ENCODE results near the gene UBASH3B. TPM values are rescaled to one million over a fixed set of nuclear protein-coding genes. Genes with fewer than 3 reads are reported as not detected.
"Not testable (repeated sequence)": the region's sequence is repeated elsewhere in the genome, so short reads cannot be mapped to it uniquely, and the experiment has no call there.

Gene UBASH3B
- total RNA-seq, 1 donor from 2014 or later, result 51.3 TPM

DNA sequence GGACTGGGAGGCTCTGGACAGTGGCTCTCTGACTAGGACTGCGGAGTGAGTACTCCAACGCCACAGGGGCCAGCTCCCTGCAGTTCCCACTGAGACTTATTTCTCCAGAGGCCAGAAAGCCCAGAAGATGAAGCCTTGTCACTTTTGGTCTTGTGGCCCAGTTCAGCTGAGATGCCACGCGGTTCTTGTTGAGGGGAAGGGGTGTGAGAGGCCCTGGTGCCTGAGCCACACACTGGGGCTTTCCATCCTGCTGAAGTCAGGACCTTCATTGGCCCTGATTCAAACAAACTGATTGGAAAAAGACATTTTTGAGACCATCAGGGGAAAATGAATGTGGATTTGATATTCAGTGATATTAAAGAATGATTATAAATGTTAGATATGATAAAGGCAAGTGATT, 73.6 kb downstream of the UBASH3B start:
- DNase-seq (ENCODE audit: low spot score), result no peak

DNA sequence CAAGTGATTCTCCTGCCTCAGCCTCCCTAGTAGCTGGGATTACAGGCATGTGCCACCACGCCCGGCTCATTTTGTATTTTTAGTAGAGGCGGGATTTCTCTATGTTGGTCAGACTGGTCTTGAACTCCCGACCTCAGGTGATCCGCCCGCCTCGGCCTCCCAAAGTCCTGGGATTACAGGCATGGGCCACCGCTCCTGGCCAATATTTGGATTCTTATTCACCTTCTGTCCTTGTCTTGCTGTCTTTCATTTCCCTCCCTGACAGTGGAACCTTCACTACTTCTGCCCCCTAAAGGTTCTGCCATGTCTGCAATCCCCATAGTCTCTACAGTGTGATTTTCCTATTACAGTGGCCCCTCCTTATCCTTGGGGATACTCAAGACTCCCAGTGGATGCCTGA, 75.2 kb downstream of the UBASH3B start:
- DNase-seq (ENCODE audit: low spot score), result not testable (repeated sequence)

GRCh38 chr11:122731500-122731913, 76.0 kb downstream of the UBASH3B start:
- DNase-seq (ENCODE audit: low spot score), result no peak

DNA sequence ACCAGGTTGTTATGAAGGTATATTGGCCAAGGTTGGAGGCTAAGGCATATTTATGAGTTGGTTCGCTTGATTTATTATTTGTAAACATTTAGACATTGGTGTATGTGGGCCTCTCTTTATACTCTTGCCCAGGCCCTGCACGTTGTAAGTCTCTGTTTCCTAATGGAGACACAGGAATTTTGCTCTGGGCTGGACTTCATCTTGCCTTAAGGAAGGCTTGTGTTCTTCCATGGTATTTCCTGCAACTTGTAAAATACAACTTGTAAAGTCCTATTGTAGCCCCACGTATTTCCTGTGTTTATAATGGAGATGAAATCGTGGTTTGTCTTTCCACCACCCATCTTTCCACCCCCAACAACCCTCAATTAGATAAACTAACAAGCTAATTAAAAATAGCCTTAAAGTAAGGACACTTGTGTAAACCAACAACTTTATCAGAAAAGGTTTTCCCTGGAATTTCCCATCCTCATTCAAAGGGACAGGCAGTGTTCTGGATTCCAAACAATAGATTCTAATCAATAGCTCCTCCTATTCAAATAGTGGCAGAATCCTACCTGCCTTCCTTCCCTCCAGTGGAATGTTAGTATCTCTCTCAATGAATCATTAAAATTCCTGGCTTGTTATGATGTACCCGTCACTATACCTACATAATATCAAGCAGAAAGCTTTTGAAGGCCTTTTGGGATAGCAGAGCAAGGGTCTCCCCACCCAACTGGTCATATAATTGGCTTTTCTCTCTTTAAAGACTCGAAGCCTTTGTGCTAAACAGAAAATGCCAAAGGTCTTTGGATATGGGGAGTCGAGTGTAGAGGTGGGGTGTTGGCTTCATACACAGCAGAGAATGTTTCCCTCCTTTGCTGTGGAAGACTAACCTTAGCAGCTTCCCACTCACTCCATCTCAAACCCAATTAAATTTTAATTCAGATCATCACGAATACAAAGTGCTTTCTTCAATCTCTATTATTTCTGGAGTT, 77.1 kb downstream of the UBASH3B start:
- no peak for DNase-seq (ENCODE audit: low spot score)

DNA sequence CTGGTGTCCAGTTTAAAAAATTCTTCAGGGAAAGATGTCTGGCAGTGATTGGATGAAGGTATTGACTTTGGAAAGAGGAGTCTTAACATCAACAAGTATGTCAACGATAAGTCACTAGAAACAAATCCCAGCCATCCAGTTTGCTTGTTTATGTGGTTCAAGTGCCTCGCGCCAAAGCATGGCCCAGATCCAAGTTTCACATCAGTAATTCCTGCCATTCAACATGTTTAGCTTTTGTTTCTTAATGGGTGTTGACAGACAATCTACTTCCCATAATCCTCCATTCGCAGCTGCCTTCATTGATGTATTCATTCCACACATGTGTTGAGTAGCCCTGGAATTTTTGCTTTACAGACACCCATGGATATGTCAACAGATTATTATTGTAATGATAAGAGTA, 77.8 kb downstream of the UBASH3B start:
- no peak for DNase-seq (ENCODE audit: low spot score)

DNA sequence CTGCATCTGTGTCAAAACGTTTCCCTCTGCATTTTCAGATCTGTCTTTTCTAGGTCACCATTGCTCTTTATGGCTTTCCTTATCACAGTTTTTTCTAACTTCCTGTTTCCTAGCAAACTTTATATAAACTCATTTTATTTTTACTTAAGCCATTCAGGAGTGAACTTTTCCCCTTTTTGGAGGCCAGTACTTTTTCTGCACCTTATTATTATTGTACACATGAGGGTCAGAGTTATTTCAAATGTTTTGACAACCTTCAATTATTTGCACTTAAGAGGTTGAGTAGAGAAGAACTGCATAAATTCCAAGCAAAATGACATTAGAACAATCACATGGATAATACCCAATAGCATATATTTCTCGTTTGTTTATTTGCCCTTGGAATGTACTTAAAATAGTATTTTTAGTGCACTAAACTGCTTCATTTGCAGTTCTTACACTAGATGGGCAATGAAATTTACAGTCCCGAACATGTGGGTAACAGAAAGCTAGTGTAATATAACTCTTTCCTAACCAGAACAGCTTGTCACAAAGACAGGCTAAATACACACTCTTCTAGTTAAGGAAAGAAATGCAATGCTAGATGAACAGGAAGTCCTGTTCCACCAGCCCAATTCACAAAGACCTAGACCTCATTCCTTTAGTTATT, 79.5 kb downstream of the UBASH3B start:
- no peak for DNase-seq (ENCODE audit: low spot score)

- DNase-seq (ENCODE audit: low spot score), result no peak
These were observed 82.6 kb downstream of the UBASH3B start for GRCh38 chr11:122737951-122738693.

DNA sequence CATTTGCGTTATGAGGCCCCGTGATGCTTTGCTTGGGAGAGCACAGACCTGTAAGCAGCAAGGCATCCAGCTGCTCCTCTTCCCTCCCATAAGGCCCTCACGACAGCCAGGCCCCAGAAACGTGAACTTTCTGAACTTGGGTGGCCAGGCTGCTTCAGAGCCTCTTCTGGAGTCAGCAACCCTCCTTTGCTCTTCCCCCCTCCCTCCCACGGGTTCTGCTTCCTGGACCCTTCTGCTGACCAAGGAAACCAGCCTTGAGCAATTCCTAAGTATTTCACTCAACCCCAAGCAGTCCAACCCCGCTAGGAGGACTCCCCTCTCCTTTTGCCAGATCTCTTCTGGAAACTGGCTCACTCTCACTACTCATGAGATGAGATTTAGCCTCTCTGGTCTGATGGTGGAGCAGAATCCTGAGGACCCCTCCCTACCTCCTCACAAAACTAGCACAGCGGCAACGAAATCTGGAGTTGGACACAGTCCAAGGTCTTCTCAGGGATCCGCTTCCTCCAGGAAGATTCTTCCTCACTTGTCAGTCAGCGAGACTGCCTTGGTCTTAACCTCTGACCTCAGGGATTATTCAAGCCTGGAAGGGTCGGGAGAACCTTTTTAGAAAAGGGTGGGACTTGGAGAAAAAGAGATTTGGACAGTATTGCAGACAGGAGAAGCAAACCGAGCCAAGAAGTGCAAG, 86.2 kb downstream of the UBASH3B start:
- DNase-seq (ENCODE audit: low spot score), result no peak

GRCh38 chr11:122742301-122743018, 86.9 kb downstream of the UBASH3B start:
- DNase-seq (ENCODE audit: low spot score), result no peak

DNA sequence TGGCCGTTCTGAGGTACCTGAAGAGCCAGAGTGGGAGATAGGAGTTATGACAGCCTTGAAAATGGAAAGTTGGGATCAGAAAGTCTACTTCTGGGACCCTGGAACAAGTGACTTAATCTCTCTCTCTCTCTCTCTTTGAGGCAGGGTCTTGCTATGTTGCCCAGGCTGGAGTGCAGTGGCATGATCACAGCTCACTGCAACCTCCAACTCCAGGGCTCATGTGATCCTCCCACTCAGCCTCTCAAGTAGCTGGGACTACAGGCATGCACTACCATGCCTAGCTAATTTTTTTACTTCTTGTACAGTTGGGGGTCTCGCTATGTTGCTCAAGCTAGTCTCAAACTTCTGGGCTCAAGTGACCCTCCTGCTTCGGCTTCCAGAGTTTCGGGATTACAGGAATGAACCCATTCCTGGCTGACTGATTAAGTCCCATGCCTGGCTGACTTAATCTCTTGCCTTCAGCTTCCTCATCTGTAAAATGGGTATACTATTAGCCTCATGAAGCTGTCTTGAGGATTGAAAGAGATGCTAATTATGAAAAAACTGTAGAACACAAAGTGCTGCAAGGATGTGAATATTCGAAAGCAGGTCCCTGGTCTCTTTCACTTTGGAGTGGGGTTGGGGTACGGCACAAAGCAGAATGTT, 87.7 kb downstream of the UBASH3B start:
- no peak for DNase-seq (ENCODE audit: low spot score)

DNA sequence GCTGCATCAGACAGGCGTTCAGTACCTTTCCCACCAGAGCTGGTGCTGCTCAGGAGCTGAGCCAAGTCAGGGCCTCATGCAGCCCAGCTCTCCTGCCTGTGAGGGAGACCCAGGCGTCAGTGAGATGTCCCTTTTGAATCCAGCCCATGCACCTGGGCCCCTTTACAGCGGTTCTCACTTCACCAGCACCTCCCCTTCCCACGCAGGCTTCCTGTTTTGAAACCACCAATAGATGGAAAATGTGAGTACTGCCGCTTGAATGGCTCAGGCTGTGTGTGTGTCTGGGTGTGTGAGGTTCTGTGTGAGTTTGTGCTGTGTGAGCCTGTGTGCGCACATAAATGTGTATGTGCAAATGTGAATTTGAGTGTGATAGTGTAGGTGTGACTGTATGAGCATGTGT, 88.4 kb downstream of the UBASH3B start:
- DNase-seq (ENCODE audit: low spot score), result no peak

GRCh38 chr11:122744357-122744756, 88.8 kb downstream of the UBASH3B start:
- DNase-seq (ENCODE audit: low spot score), result no peak

DNA sequence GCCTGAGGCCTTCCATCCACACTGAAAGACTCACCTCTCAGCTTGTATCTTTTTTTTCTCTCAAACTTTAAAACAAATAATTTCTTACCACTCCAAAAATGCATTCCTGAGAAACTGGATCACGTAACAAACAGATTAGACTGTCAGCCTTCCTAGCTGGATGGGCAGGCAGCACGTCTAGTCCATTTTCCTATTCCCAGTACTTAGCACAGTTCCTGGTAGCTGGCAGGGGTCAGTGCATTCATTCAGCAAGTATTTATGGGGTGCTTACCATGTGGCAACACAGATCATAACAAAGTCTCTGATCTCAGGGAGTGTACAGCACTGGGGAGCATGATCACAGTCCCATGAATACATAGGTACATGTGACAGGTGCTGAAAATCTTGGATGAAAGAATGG, 89.6 kb downstream of the UBASH3B start:
- DNase-seq (ENCODE audit: low spot score), result no peak

DNA sequence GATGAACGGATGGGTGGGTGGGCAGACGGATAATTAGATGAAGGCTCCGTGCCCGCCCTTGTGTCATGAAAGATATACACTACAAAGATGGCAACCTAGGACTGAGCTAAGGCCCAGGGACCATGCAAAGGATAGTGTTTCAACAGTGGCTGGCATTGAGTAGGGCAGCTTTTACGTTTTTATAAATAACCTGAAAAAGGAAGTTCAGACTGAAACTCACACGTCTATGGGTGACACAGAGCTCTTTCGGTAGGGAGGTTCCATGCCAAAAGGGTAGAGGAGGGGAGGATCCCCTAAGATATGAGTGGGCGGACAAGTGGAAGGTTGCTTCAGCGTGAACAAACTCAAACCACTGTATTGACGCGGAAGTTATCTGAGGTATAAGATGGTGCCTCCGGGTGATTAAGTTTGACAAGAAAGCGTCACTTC, 90.5 kb downstream of the UBASH3B start:
- no peak for DNase-seq (ENCODE audit: low spot score)

DNA sequence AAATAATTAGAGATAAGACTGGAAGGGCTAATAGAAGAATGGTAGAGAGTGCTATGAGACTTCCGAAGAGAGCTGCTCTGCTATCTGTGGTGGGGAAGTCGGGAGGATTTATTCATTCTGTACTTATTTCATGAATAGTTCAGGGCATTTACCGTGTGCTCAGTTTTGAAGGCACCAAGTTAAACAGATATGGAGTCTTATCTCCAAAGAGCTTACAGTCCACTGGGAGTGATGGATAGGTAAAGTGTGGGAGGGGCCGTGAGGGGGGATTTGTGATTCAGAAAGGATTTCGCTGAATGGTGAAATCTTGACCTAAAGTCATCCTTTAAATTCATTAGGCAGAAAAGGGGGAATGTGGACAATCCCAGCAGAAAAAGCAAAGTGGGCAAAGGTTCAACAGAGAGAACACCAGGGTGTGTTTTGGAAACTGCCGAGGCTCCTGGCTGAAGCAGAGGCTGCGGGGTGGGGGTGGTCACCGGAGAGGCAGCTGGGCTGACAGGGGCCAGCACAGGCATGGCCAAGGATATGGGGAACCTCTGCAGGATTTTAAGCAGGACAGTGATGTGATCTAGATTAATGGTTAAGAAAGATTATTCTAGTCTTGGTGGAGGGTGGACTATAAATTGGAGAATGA, 91.2 kb downstream of the UBASH3B start:
- no peak for DNase-seq (ENCODE audit: low spot score)

- DNase-seq (ENCODE audit: low spot score), result no peak
These were observed 91.8 kb downstream of the UBASH3B start for GRCh38 chr11:122747351-122747781.

DNA sequence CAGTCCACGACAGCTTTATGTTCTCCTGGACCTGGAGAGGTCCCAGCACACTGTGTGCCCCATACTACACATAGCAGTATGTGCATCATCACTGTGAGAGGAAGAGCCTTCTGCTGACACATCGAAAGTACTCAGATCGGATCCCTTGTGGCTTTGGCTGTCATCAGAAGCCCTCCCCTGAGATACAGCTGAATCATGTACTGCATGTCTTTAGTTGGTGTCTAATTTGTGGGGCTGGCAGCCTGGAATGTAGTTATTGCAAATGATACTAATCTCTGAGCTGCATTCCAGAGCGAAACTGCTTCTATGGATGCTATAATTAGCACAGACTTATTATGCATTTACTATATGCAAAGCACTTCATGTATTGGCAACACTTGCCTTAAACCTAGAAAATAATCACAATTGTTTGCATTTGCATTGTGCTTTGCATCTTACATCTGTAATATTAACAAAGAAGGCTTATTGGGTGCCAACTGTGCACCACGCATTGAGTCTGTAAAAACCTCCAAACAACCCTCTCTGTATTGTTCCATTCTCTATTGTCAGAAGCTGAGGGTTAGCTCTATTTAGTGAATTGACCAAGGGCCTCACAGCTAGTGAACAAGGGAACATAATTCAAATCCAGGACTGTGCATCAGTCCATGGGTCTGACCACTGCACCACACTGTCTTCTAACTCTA, 93.6 kb downstream of the UBASH3B start:
- no peak for DNase-seq (ENCODE audit: low spot score)

DNA sequence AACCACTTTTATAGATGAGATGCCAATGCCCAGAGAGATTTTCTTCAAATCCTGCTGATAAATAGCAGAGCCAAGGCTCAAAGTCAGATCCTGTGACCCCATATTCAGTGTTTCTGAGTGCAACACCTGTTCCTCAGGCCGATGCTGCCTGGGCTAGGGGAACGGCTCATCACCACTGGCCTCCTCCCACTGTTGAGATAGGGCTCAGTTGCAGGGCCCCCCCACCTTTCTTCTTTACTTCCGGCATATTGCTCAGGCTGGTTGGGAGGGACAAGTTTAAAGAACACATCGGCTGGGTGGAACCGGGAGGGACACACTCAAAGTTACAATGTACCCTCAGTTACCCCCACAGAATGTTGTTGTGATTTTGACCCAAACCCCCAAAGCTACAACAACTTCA, 94.5 kb downstream of the UBASH3B start:
- DNase-seq (ENCODE audit: low spot score), result no peak
